ENCODE measurements around the gene CAMK2G.

- TF ChIP-seq, protein P1, sequence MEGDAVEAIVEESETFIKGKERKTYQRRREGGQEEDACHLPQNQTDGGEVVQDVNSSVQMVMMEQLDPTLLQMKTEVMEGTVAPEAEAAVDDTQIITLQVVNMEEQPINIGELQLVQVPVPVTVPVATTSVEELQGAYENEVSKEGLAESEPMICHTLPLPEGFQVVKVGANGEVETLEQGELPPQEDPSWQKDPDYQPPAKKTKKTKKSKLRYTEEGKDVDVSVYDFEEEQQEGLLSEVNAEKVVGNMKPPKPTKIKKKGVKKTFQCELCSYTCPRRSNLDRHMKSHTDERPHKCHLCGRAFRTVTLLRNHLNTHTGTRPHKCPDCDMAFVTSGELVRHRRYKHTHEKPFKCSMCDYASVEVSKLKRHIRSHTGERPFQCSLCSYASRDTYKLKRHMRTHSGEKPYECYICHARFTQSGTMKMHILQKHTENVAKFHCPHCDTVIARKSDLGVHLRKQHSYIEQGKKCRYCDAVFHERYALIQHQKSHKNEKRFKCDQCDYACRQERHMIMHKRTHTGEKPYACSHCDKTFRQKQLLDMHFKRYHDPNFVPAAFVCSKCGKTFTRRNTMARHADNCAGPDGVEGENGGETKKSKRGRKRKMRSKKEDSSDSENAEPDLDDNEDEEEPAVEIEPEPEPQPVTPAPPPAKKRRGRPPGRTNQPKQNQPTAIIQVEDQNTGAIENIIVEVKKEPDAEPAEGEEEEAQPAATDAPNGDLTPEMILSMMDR (IDR thresholded peaks at IDR 0.05; ENCODE audit: borderline replicate concordance, extremely low read depth, low read length, poor library complexity, severe bottlenecking): no peak
- TF ChIP-seq EZH2 (IDR thresholded peaks at IDR 0.05; ENCODE audit: borderline replicate concordance, low read depth, low read length, severe bottlenecking): no peak
Observed at GRCh38 chr10:73889014-73889413, 14.7 kb upstream of the CAMK2G start.
